Hepatocyte (in vitro differentiated cells): ENCODE data around the gene PITHD1.
"Not testable (repeated sequence)": the region's sequence is repeated elsewhere in the genome, so short reads cannot be mapped to it uniquely, and the experiment has no call there.

ENCODE experiments used
- CTCF ChIP-seq: fragments of 200-600 bp; sonication (generic); IDR thresholded peaks from 2 replicates; pipeline ENCODE4 v1.5.1; 2016; ENCODE audit warnings: antibody characterized with exemption, mild to moderate bottlenecking; ENCODE audit not compliant: poor library complexity
- EZH2phosphoT487 ChIP-seq: fragments of 200-600 bp; sonication (generic); IDR thresholded peaks from one replicate; pipeline ENCODE4 v1.6.1; 2018; ENCODE audit warnings: antibody characterized with exemption, mild to moderate bottlenecking, low read depth, moderate library complexity; ENCODE audit not compliant: unreplicated experiment, severe bottlenecking

- TF ChIP-seq CTCF, EZH2phosphoT487: not testable (repeated sequence)
Observed at GRCh38 chr1:23783141-23783540, 4.9 kb downstream of the PITHD1 start.
